NCI-H2107 treated with DMSO at 0.1 percent for 48 hours (cell line): ENCODE data around the gene RENBP.
"Not testable (repeated sequence)": the region's sequence is repeated elsewhere in the genome, so short reads cannot be mapped to it uniquely, and the experiment has no call there.

Experiments used
- DNase-seq: peaks from one replicate; lab custom pipeline; 2025; ENCODE audit not compliant: unreplicated experiment; lab: John Stamatoyannopoulos, UW

Gene RENBP

DNA sequence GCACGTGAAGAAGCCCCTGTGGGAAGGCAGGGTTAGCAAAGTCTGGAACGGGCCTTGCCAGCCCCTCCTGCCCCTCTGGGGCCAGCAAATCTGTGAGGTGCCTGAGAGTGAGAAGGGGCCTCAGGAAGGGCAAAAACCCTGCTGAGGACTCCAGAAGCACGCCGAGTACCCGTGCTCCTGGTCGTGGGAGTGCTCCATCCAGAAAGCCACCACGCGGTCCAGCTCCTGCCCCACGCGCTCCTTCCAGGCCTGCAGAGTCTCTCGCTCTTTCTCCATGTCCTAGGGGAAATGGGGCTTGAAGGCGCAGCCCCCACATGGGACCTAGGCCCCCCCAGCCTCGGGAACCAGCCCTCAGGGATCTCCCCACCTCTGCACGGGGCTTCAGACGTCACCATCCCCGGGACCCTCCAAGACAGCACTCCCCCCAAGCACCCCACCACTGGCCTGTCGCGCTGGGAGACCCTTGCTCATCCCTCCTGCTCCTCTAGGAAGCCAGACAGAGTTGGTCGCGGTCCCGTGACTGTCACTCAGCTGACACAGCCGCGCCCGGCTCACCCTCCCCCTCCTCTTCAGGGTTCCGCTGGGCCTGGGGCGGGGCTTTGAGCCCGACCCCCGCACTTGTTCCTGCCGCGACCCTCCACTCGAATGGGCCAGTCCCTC lies at the start of gene RENBP:
Gene RENBP (minus strand): TSS at position 504 of the 660 bp plus-strand sequence. CDS start 33 bp downstream, at position 471.
- no peak for DNase-seq

DNA sequence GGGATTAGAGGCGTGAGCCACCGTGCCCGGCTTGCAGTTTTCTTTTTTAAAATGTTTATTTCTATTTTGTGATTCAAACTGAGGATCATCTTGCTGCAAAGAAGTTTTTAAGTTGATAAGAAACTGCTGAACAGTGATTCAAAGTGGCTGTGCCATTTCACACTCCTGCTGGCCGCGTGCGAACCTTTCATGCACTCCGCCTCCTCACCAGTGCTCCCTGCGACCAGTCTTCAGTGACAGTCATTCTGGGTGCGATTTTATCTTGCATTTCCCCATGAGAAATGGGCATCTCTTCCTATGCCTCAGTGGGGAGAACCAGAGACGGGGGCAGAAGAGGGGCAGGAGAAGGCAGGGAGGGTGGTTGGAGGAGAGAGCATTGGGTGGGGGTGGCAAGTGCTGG lies 49.5 kb upstream of the RENBP start:
- no peak for DNase-seq

DNA sequence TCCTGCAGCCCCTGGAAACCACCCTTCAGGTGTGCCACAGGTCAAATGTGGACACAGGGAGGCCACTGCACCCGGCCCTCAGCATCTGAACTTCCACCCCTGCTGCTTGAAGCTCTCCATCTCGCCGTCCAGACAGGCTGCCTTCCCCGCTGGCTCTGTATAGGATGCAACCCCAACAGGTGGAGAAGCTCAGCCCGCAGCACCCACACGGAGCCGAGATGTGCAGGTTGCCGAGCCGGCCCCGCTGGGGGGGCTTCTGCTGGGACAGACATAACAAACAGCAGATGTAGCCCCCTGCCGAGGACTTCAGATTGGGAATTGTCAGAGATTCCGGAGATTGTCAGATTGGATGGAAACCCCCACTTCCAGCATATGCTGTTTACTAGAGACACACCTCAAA lies 48.6 kb upstream of the RENBP start:
- no peak for DNase-seq

DNA sequence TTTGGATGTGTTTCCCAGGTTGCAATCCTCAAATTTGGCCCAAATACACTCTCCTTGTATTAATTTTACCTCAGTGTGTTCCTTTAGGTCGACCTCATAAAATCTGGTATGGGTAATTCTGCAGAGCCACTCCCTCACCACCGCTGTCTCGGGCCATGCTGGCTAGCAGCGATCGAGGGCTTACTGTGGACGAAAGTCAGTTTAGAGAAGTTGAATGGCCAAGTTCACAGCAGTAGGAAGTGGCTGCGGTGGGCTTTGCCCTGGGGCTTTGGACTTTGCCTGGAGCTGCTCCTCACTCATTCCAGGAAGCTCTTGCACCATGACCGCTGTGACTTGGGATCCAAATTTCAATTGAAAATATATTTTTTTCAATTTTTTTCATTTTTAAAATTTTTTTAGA lies 47.7 kb upstream of the RENBP start:
- DNase-seq = no peak

DNA sequence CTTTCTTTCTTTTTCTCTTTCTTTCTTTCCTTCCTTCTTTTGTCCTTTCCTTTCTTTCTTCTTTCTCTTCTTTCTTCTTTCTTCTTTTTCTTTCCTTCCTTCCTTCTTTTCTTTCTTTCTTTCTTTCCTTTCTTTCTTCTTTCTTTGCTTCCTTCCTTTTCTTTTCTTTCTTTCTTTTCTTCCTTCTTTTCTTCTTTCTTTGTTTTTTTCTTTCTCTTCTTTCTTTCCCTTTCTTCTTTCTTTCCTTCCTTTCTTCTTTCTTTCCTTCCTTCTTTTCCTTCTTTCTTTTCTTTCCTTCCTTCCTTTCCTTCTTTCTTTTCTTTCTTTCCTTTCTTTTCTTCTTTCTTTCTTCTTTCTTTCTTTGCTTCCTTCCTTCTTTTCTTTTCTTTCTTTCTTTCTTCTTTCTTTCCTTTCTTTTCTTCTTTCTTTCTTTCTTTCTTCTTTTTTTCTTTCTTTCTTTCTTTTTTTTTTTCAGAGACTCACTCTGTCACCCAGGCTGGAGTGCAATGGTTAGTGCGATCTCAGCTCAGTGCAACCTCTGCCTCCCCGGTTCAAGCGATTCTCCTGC lies 46.7 kb upstream of the RENBP start:
- DNase-seq = no peak

DNA sequence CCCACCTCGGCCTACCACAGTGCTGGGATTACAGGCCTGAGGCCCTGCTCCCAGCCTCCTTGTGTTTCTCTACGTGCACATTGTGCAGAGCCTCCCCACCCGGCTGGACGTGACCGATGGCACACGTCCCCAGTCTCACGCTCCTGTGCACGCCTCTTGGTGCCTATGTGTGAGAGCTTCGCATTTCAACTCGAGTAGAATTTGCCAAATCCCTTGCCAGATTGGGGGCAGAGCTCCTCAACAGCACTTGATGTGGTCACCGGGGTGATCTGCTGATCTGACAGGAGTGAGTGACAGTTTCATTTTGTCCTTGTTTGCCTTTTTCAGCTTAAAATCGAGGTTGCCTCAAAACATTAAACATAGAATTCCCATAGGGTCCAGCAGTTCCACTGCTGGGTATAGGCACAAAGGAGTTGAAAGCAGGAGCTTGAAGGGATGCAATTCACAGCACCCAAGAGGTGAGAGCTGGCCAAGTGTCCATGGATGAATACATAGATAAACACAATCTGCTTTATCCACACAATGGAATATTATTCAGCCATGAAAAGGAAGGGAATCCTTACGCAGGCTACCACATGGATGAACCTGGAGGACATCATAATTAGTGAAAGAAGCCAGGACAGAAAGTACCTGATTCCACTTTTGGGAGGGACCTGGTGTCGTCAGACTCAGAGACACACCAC lies 45.7 kb upstream of the RENBP start:
- DNase-seq = no peak

DNA sequence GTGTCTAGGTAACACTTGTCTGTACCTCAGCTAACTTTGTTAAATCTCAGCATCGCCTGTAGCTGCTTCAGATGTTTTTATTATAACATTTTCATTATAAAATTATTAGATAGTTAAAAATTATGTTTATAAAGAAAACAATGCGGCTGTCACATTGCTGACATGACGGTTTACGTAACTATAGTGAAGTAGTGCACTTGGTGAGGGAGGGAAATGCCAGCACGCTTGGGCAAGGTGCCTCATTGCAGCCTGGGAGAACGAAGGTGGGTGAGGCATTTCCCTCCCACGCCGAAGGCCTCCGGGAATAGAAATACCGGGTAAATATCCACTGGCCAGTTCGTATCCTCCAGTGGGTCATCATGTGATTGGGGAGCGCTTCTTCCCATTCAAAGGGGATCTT lies 44.0 kb upstream of the RENBP start:
- no peak for DNase-seq

DNA sequence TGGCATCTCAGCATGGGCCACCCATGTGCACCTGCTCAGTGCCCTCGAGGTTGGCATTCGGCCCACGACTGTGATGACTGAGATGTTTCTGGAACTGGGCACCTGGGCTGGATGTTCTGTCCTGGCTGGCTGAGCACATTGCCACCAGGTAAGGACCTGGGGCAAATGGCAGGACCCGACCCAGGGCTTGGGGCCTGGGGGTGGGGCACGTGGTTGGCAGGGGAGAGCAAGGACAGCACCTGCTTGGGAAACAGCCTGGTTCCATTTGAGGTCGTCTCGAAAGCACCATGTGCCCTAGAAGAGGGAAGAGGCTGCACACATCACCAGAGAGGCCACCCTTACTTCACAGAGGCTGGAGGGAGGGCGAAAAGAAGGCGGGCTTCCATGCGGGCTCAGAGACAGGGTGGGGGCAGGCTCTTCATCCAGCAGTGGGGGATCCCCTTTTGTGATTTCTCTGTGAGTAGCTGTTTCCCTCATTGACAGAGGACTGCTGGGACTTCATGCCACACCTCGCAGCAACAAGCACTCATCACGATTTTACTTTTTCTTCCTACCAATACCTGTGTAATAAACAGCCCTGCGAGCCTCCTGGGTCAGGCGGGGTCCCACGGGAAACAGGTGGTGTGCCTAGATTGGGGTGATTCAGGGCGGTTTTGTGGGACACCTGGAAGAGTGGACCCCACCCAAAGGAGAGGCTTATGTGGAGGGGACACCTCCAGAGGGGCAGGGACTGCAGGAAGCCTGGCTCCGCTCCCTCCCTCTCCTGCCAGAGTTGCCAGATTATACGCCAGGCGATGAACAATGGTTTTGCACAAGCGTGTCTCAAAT lies 40.1 kb upstream of the RENBP start:
- DNase-seq = no peak

DNA sequence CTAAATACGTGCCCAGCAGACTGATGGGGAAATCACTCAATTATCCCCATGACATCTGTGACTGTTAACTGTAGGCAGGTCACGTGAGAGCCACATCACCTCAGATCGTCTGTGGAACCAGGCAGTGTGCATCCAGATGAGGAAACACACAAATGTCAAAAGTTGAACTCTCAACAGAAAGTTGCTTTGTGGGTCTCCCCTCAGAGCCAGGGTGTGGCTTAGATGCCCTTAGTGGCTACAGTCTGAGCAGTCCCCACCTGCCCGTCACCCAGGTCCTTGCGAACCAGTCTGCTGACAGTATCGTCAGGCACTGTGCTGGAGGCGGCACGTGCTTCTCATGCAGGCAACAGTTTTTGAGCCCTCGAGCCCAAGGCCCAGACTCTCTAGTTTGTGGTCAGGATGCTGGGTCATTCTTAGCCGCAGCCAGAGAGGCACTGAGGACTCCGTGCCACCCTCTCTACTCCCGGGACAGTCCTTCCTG lies 38.9 kb upstream of the RENBP start:
- no peak for DNase-seq

DNA sequence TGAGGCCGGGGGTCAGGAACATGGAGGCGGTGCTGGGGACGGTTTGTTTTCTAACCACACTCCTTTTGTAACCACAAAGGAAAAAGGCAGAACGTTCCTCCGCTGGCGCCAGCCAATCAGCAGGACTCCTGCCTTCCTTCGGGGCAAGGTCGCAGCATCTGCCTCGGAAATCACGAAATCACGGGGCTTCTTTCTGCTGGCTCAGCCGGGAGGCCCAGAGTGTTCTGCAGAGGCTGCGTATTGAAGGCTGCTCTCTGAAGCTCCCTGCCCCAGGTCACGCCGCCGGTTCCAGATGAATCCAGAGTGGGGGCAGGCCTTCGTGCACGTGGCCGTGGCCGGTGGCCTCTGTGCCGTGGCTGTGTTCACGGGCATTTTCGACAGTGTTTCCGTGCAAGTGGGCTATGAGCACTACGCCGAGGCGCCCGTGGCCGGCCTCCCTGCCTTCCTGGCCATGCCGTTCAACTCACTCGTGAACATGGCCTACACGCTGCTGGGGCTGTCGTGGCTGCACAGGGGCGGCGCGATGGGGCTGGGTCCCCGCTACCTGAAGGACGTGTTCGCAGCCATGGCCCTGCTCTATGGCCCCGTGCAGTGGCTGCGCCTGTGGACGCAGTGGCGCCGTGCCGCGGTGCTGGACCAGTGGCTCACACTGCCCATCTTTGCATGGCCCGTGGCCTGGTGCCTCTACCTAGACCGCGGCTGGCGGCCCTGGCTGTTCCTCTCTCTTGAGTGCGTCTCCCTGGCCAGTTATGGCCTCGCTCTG lies 37.5 kb upstream of the RENBP start:
- DNase-seq = no peak

DNA sequence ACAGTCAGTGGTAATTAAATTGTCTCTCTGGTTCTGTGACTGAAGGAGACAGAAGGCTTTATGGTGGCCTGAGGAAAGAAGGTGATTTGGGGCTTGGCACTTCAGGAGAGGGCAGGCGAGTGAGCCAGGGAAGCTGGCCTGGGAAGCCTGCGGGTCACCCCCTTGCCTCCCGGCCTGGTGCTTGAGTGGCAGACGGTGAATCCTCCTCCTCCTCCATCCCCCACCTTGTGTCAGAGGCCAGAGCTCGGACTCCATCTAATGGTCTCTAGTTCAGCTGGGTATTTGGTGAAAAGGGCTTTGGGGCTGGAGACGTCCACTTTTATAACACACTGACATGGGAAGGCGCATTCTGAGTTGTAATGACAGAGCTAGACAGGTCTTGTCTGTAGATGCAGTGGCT lies 36.8 kb upstream of the RENBP start:
- DNase-seq = no peak

DNA sequence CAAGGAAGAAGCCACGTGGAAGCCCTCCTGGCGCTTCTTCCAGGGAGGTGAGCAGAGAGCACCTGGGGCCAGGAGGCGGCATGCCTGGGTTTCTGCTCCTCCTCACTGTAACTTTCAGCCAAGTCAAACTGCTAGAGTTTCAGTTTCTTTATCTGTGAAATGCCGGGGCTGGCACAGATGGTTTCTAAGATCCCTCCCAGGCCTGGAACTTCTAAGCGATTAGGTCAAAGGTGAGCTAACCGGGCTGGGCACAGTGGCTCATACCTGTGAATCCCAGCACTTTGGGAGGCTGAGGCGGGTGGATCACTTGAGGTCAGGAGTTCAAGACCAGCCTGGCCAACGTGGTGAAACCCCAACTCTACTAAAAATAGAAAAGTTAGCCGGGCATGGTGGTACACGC lies 36.0 kb upstream of the RENBP start:
- not testable (repeated sequence) for DNase-seq

DNA sequence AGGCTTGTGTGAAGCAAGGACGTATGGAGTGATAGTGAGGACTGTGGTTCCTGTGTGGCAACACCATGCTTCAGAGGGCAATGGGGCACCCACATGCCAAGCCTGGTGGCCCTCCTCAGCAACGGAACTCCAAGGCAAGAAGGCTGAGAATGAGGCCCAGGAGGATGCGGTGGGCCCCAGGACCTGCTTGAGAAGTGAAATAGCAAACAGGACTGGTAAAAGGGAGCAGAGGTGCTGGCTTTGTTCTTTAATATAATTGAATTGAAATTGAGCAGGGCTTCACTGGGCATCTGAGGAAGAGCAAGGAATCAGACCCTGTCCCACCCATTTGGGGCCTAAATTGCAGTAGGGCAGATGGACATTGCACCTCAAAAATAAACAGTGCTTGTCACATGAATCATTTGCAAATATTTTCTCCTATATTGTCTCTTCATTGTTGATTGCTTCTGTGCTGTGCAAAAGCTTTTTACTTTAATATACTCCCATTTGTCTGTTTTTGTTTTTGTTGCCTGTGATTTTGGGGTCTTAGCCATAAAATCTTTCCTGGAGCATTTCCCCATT lies 30.4 kb upstream of the RENBP start:
- no peak for DNase-seq

DNA sequence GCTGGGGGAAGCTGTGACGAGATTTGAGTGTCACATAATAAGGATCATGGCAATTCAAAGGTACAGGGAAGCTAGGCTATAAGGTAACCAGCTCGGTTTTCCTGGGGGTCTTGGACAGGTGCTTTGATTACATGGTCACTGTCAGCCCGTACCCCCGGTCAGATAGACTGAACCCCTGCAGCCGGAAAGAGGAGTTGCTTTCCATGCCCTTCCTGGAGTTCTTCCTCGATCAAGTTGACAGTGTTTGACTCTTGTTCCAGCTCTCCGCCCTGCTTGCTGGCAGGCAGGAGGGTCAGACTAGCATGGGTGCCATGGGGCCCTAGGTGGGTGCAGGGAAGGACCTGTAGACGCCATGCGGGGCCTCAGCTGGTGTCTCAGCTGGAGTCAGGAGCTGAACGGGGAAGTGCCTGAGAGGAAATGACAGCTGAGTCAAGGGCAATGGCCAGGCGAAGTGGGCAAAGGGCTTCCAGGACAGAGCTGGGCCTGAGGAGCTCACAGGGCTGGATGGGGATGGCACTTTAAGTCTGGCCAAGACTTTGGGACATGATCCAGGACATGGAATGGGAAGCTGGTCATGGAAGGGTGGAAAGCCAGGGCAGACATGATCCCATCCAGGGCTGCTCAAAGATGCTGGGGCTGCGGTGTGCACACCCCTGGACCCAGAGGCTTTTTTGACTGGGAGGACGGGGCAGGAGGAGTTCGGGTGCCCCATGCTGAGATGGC lies 29.7 kb upstream of the RENBP start:
- DNase-seq = no peak

DNA sequence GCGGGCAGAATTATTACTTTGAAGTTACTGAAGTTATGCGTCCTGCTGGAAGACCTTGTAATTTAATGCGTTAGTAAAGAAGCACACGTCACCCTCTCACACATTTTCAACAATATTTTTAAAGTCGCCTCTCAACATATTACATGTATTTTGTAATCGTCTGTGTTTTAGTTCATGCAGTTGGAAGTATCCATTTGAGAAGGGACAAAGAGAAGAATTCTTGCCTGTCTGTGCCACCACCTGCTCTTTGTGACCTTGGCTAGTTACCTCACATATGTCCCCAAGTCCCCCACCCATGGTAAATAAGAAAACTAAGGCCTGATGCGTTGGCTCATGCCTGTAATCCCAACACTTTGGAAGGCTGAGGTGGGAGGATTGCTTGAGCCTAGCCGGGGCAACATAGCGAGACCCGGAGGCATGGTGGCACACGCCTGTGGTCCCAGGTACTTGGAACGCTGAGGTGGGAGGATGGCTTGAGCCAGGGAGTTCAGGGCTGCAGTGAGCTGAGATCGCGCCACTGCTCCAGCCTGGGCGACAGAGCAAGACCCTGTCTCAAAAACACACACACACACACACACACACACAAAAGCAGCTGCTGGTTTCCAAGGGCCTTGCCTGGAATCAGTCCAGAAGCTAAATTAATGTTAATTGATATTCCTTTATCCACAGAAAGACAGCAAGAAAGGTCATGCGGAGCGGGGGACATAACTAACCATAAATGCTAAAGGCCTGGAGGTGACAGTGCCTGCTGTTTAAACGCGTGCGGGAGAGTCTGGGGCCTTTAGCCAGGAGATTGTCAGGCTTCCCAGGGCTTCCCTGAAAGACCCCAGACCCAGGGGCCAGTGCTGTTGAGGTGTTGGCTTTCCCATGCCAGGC lies 28.9 kb upstream of the RENBP start:
- peak; percentile 27 for DNase-seq

DNA sequence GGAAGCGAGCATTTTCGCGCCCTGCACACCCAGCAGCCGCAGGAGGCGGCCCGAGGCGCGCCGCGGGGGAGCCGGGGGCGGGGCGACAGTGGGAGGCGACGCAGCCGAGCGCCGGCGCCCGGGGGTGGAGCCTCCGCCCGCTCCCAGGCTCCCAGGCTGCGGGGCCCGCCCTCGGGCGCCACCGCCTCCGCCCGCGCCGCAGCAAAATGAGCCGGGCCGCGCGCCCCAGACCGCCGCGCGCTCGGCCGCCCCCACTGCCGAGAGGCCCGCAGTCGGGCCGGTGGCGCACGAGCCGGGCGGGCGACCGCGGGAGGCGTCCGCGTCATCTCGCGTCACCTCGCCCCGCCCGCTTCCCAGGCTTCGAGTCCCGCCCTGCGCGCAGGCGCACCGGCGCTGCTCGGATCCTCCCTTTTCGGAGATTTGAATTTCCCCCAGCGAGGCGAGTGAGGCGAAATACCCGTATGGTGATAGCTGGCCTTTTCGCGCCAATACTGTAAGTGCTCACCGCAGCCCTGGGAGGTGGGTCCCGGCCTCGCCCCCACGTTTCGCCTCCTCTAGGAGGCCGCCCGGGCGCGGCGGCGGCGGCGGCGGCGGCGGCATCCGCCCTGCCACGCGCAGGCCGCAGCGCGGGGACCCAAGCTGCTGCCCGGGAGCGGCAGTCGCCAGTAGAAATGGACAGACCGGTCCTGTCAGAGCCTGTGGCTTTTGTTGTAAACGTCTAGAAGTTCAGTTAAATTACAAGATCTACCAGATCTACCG lies 28.1 kb upstream of the RENBP start, which contains the start of gene TMEM187:
Gene TMEM187 (plus strand): TSS at position 387 of the 759 bp plus-strand sequence. CDS start 9,309 bp downstream, outside the sequence.
- peak; percentile 71 for DNase-seq

DNA sequence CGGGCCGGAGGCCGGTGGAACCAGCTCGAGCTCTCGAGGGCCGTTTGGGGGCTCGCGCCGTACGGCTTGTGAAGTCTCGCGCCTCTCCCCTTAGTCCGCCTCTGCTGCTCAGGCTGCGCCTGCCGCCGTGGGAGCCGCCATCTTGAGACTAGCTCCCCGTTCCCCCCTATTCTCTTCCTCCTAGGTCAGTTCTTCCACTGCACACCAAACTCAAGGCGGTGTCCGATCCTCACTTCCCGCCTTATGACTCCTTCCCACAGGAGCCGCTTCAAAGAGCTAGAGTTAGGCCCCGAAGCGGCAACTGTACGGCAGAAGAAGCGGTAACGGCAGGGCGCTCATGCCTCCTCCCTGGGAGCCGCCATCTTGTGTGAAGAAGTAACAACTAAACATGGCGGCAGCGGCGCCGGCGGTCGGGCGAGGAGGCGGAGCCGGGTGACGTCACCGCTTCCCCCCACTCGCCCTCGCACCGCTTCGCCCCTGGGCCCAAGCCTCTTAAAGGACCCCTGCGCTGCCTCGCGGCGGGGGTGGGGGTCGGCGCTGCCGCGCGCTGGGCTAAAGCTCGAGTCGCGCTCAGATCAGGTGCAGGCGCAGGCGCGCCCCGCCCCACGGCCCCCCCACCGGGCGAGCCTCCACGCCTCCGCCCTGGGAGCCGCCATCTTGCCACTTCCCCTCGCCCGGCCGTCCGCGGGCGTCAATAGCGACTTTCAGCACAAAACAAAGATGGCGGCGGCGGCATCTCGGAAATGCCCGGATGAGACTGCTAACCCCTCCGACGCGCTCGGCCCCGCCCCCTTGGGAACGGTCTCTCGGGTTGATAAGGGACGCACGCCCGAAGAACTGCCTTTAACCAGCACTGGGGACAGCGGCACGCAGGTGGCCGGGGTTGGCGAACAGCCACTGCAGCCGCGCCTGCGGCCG lies 27.3 kb upstream of the RENBP start, which contains the start of gene HCFC1:
Gene HCFC1 (minus strand): TSS at position 369 of the 918 bp plus-strand sequence. CDS start 978 bp downstream, outside the sequence.
- DNase-seq = peak; percentile 84
